Measurements from ENCODE around the gene C5AR1.

DNA sequence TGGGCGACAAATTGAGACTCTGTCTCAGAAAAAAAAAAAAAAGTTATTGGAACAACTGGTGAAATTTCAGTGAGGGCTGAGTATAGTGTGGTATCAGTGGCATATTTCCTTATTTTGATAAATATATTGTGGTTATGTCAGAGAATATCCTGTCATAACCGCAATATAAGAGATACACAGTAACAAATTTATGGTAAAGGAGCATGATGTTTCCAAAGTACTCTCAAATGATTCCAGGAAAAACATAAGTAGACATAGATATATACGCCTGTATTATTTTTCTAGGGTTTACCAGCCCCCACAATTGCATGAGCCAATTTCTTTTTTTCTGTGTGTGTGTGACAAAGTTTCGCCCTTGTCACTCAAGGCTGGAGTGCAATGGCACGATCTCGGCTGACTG is 5.7 kb upstream of the C5AR1 start:
- no peak for TF ChIP-seq POLR2A (IDR thresholded peaks at IDR 0.05; ENCODE audit: low read depth, low read length)
- TF ChIP-seq TAF1 (IDR thresholded peaks at IDR 0.05; ENCODE audit: low read depth, low read length) = no peak
- TF ChIP-seq POU2F2 (IDR thresholded peaks at IDR 0.05; ENCODE audit: low read depth, low read length) = no peak
